CD4-positive, alpha-beta T cell (primary cell): ENCODE data around the gene ZC3H7A. TPM values are rescaled to one million over a fixed set of nuclear protein-coding genes. Genes with fewer than 3 reads are reported as not detected.

Experiments used
- ATAC-seq: fragments of 200-7000 bp; cut with Tn5 transposase; one replicate; pipeline ENCODE4 v1.10.0; 2022; ENCODE audit warnings: mild to moderate bottlenecking; ENCODE audit not compliant: poor library complexity
- CTCF ChIA-PET: fragments of 350-600 bp; sonication (Branson Sonifier 250); formaldehyde crosslinking; loops from one replicate; lab custom pipeline; 2021; ENCODE audit warnings: antibody characterized with exemption, inconsistent platforms; lab: Charles Lee
- POLR2A ChIA-PET: fragments of 350-600 bp; sonication (Branson Sonifier 250); formaldehyde crosslinking; loops from one replicate; lab custom pipeline; 2021; ENCODE audit warnings: antibody characterized with exemption, inconsistent platforms; lab: Charles Lee
- DNase-seq, 14 experiments: peaks; one replicate each; pipeline ENCODE4 v3.0.0-alpha.2; 2013 to 2020; ENCODE audit warnings: mixed read lengths in 2 of 14
- H3K27ac ChIP-seq, 2 donors: one replicate each; pipeline versions ENCODE4 v1.5.1 to v1.7.0; 2013; ENCODE audit warnings: low read length in 2 of 2, low read depth in 1 of 2, mild to moderate bottlenecking in 1 of 2
- H3K27me3 ChIP-seq, 2 experiments: 1 replicate in 1 of 2; 2 replicates in 1 of 2; pipeline versions ENCODE4 v1.6.1 to v1.7.0; 2013; ENCODE audit warnings: low read length in 2 of 2, control low read depth in 1 of 2, mild to moderate bottlenecking in 1 of 2, moderate library complexity in 1 of 2; ENCODE audit not compliant: insufficient read depth in 2 of 2, control insufficient read depth in 1 of 2
- H3K36me3 ChIP-seq: one replicate; pipeline ENCODE4 v1.6.1; 2013; ENCODE audit warnings: low read length, control low read depth; ENCODE audit not compliant: insufficient read depth
- H3K4me1 ChIP-seq: one replicate; pipeline ENCODE4 v1.6.1; 2013; ENCODE audit warnings: low read length, control low read depth; ENCODE audit not compliant: insufficient read depth
- H3K4me3 ChIP-seq: one replicate; pipeline ENCODE4 v1.5.1; 2013; ENCODE audit warnings: mild to moderate bottlenecking, low read length, moderate library complexity
- H3K9me3 ChIP-seq, 2 experiments: 1 replicate in 1 of 2; 2 replicates in 1 of 2; pipeline versions ENCODE4 v1.6.1 to v1.7.0; 2013; ENCODE audit warnings: low read length in 2 of 2, mild to moderate bottlenecking in 2 of 2, control low read depth in 1 of 2, moderate library complexity in 1 of 2; ENCODE audit not compliant: control insufficient read depth in 1 of 2, insufficient read depth in 1 of 2
- H3K27ac Mint-ChIP-seq: one replicate; pipeline ENCODE4 v1.8.0; 2020; ENCODE audit warnings: mixed read lengths
- H3K27me3 Mint-ChIP-seq: one replicate; pipeline ENCODE4 v1.8.0; 2021; ENCODE audit warnings: mixed read lengths
- H3K36me3 Mint-ChIP-seq: one replicate; pipeline ENCODE4 v1.8.0; 2021; ENCODE audit warnings: low read depth, mixed read lengths
- H3K4me1 Mint-ChIP-seq: one replicate; pipeline ENCODE4 v1.8.0; 2021; ENCODE audit warnings: low read depth, mixed read lengths
- H3K4me3 Mint-ChIP-seq: one replicate; pipeline ENCODE4 v1.8.0; 2020; ENCODE audit warnings: mild to moderate bottlenecking, mixed read lengths
- H3K9me3 Mint-ChIP-seq: one replicate; pipeline ENCODE4 v1.8.0; 2020; ENCODE audit warnings: mixed read lengths
- CTCF ChIP-seq: fragments of 200-600 bp; IDR thresholded peaks from one replicate; pipeline ENCODE4 v1.8.0; 2022; ENCODE audit warnings: antibody characterized with exemption, mild to moderate bottlenecking
- intact Hi-C, 2 experiments: fragments of 100-400 bp; cut with DNase I in 1 of 2; cut with micrococcal nuclease in 1 of 2; formaldehyde crosslinking; loops; one replicate each; pipeline versions ENCODE4 v1.15.1 to v1.9.0; 2023 to 2025; cut with DNase I, micrococcal nuclease
- total RNA-seq, 174 experiments: library from RNA in 2 of 174; stranded (reverse) in 2 of 174; gene quantifications; one replicate each; pipeline ENCODE4 v1.2.3 and lab custom pipeline; 2021 to 2026

Gene ZC3H7A
- total RNA-seq, 2 experiments from 2014 or later = 131 to 143 TPM

- Mint-ChIP-seq H3K27me3 (no peaks in the 10 kb centered on the region), H3K4me1 (peaks cover 10% of the 10 kb centered on the region), H3K9me3 (no peaks in the 10 kb centered on the region), H3K27ac (no peak overlapping the region), H3K36me3 (peaks cover 80% of the 10 kb centered on the region), H3K4me3 (no peak overlapping the region)
- Histone ChIP-seq H3K9me3 (no peaks in the 10 kb centered on the region), H3K27me3 (no peaks in the 10 kb centered on the region), H3K4me3 (no peak overlapping the region), H3K36me3 (peaks cover 61% of the 10 kb centered on the region), H3K4me1 (no peaks in the 10 kb centered on the region), H3K27ac (no peak overlapping the region)
- CTCF ChIA-PET = interaction anchor here (1.0 to 2.4 kb wide), 2 partner anchors 180 to 316 kb away, joined by 5 read pairs; no protein-coding TSS in a partner anchor
- ATAC-seq (no peak), DNase-seq (no peak)
- intact Hi-C loops = loop anchor here in 1 of 2 experiments (5.0 kb wide), 1 partner anchor 749 kb away; no protein-coding TSS in a partner anchor
- POLR2A ChIA-PET = interaction anchor here (1.1 to 1.2 kb wide), 2 partner anchors 34 to 86 kb away, joined by 3 read pairs; partner anchors contain the start of gene ZC3H7A
- TF ChIP-seq CTCF = no peak
Measured at GRCh38 chr16:11711662-11712061, 85.4 kb downstream of the ZC3H7A start.

- Histone ChIP-seq H3K4me3 (no peak overlapping the region), H3K27ac (no peak overlapping the region), H3K9me3 (no peaks in the 10 kb centered on the region), H3K27me3 (no peaks in the 10 kb centered on the region), H3K4me1 (no peaks in the 10 kb centered on the region), H3K36me3 (peaks cover 64% of the 10 kb centered on the region)
- CTCF ChIA-PET = interaction anchor here (0.6 kb wide), 1 partner anchor 9 kb away, joined by 3 read pairs; no protein-coding TSS in a partner anchor
- Mint-ChIP-seq H3K4me1 (peaks cover 18% of the 10 kb centered on the region), H3K36me3 (peaks cover 79% of the 10 kb centered on the region), H3K9me3 (no peaks in the 10 kb centered on the region), H3K4me3 (no peak overlapping the region), H3K27ac (no peak overlapping the region), H3K27me3 (no peaks in the 10 kb centered on the region)
- ATAC-seq = no peak
- TF ChIP-seq CTCF = no peak
- intact Hi-C loops = no loop called here
- DNase-seq = no peak
- POLR2A ChIA-PET = no interaction called here
Measured at GRCh38 chr16:11708421-11708820, 88.6 kb downstream of the ZC3H7A start.

- intact Hi-C loops = no loop called here
- POLR2A ChIA-PET = no interaction called here
- CTCF ChIA-PET = no interaction called here
- TF ChIP-seq CTCF = no peak
- H3K27me3 Mint-ChIP-seq = no peaks in the 10 kb centered on the region
- H3K36me3 Mint-ChIP-seq = peaks cover 81% of the 10 kb centered on the region
- H3K27ac Mint-ChIP-seq = no peak overlapping the region
- no peaks in the 10 kb centered on the region for H3K4me1 ChIP-seq
- no peak overlapping the region for H3K4me3 ChIP-seq
- no peak for DNase-seq
- no peaks in the 10 kb centered on the region for H3K27me3 ChIP-seq
- no peak for ATAC-seq
- H3K4me3 Mint-ChIP-seq = no peak overlapping the region
- no peaks in the 10 kb centered on the region for H3K9me3 ChIP-seq
- H3K9me3 Mint-ChIP-seq = no peaks in the 10 kb centered on the region
- H3K4me1 Mint-ChIP-seq = peaks cover 24% of the 10 kb centered on the region
- H3K27ac ChIP-seq = no peak overlapping the region
- peaks cover 66% of the 10 kb centered on the region for H3K36me3 ChIP-seq
Measured at GRCh38 chr16:11707679-11708197, 89.3 kb downstream of the ZC3H7A start.
